Liver (tissue), 9 donors: Measurements from ENCODE around the gene POU5F1. TPM values are rescaled to one million over a fixed set of nuclear protein-coding genes. Genes with fewer than 3 reads are reported as not detected.

Source experiments
- DNase-seq: peaks from one replicate; pipeline ENCODE4 v3.0.0-alpha.2; 2017; ENCODE audit warnings: low spot score
- H3K27ac ChIP-seq, 2 donors: one replicate each; pipeline ENCODE4 v1.7.0; 2013; ENCODE audit warnings: inconsistent platforms in 2 of 2, low read length in 2 of 2, control low read depth in 1 of 2, low read depth in 1 of 2, mild to moderate bottlenecking in 1 of 2
- H3K27me3 ChIP-seq, 4 donors: one replicate each; pipeline versions ENCODE4 v1.6.1 to v1.7.0; 2013; ENCODE audit warnings: low read length in 3 of 4, inconsistent platforms in 1 of 4, mild to moderate bottlenecking in 1 of 4, moderate library complexity in 1 of 4; ENCODE audit not compliant: control insufficient read depth in 4 of 4, insufficient read depth in 4 of 4
- H3K36me3 ChIP-seq, 4 donors: one replicate each; pipeline versions ENCODE4 v1.6.1 to v1.7.0; 2013; ENCODE audit warnings: low read length in 3 of 4, mild to moderate bottlenecking in 3 of 4, low read depth in 1 of 4, moderate library complexity in 1 of 4; ENCODE audit not compliant: control insufficient read depth in 4 of 4, insufficient read depth in 3 of 4
- H3K4me1 ChIP-seq, 4 donors: one replicate each; pipeline versions ENCODE4 v1.6.1 to v1.7.0; 2013; ENCODE audit warnings: low read length in 3 of 4, mild to moderate bottlenecking in 3 of 4, moderate library complexity in 1 of 4; ENCODE audit not compliant: control insufficient read depth in 4 of 4, insufficient read depth in 4 of 4
- H3K4me3 ChIP-seq, 3 donors: one replicate each; pipeline versions ENCODE4 v1.6.1 to v1.7.0; 2013; ENCODE audit warnings: low read length in 3 of 3, control low read depth in 1 of 3, low read depth in 1 of 3, mild to moderate bottlenecking in 1 of 3
- H3K9ac ChIP-seq, 2 donors: one replicate each; pipeline ENCODE4 v1.7.0; 2013; ENCODE audit warnings: low read length in 2 of 2, mild to moderate bottlenecking in 2 of 2, moderate library complexity in 2 of 2, control low read depth in 1 of 2, low read depth in 1 of 2
- H3K9me3 ChIP-seq, 4 donors: one replicate each; pipeline versions ENCODE4 v1.6.1 to v1.7.0; 2013; ENCODE audit warnings: low read length in 3 of 4; ENCODE audit not compliant: control insufficient read depth in 4 of 4
- FOXA1 ChIP-seq: IDR thresholded peaks from 2 replicates; pipeline ENCODE4 v1.6.1; 2016; ENCODE audit warnings: antibody characterized with exemption
- FOXA2 ChIP-seq: IDR thresholded peaks from 2 replicates; pipeline ENCODE4 v1.6.1; 2016; ENCODE audit warnings: antibody characterized with exemption
- HNF4A ChIP-seq, 2 donors: conservative IDR thresholded peaks; 2 replicates each; pipeline ENCODE4 v1.6.1; 2016; ENCODE audit warnings: antibody characterized with exemption in 2 of 2, mild to moderate bottlenecking in 2 of 2
- HNF4G ChIP-seq: IDR thresholded peaks from 2 replicates; pipeline ENCODE4 v1.6.1; 2016; ENCODE audit warnings: antibody characterized with exemption
- JUND ChIP-seq, 2 donors: IDR thresholded peaks; 2 replicates each; pipeline ENCODE4 v1.6.1; 2016; ENCODE audit warnings: antibody characterized with exemption in 2 of 2
- NR2F2 ChIP-seq: IDR thresholded peaks from 2 replicates; pipeline ENCODE4 v1.6.1; 2016; ENCODE audit warnings: antibody characterized with exemption
- RAD21 ChIP-seq, 2 donors: IDR thresholded peaks; 2 replicates each; pipeline ENCODE4 v1.6.1; 2016; ENCODE audit warnings: antibody characterized with exemption in 2 of 2, mild to moderate bottlenecking in 2 of 2
- SP1 ChIP-seq: IDR thresholded peaks from 2 replicates; pipeline ENCODE4 v1.6.1; 2018; ENCODE audit warnings: antibody characterized with exemption, mild to moderate bottlenecking
- TAF1 ChIP-seq: conservative IDR thresholded peaks from 2 replicates; pipeline ENCODE4 v1.6.1; 2016; ENCODE audit warnings: antibody characterized with exemption, mild to moderate bottlenecking
- YY1 ChIP-seq: IDR thresholded peaks from 2 replicates; pipeline ENCODE4 v1.6.1; 2016; ENCODE audit warnings: antibody characterized with exemption, mild to moderate bottlenecking
- ZBTB33 ChIP-seq: IDR thresholded peaks from 2 replicates; pipeline ENCODE4 v1.6.1; 2016; ENCODE audit warnings: antibody characterized with exemption
- WGBS: extraction: QIAGEN DNeasy Blood & Tissue Kit; methylation state at CpG from one replicate; pipeline ENCODE4 v1.1.7; 2013; 5-methylcytosine and 5-hydroxymethylcytosine counted together
- polyA plus RNA-seq, 2 donors: library from polyadenylated mRNA; stranded (reverse) in 1 of 2; unstranded in 1 of 2; fragments of 200-250 nt in 1 of 2; fragments of >200 nt in 1 of 2; fragmentation: Nextera tagmentation in 1 of 2; extraction: Ambion mirVana in 1 of 2; gene quantifications; one replicate each; pipeline versions ENCODE4 v1.2.1 to v1.2.3, GENCODE V29; 2013 to 2015
- total RNA-seq, 2 donors: library from RNA; depleted of rRNA; stranded (reverse); fragments of >200 nt; gene quantifications; one replicate each; pipeline ENCODE4 v1.2.3, GENCODE V29; 2014
- TF ChIP-seq, protein P1 (sequence below): IDR thresholded peaks from 2 replicates; pipeline ENCODE4 v1.6.1; 2016; ENCODE audit warnings: antibody characterized with exemption, mild to moderate bottlenecking
- TF ChIP-seq, protein P2 (sequence below): fragments of 150-350 bp; IDR thresholded peaks from 2 replicates; pipeline ENCODE4 v1.5.1; 2017; ENCODE audit warnings: improper control_type of control experiment, low read depth, low read length; ENCODE audit not compliant: missing input control
- donor health status: healthy.
- donor health status: healthy.
- donor health status: healthy.
- donor health status: healthy.
- donor health status: healthy.

Gene POU5F1
- total and polyA plus RNA-seq, 4 donors = 0.32 to 3.2 TPM; not detected in 2

DNA sequence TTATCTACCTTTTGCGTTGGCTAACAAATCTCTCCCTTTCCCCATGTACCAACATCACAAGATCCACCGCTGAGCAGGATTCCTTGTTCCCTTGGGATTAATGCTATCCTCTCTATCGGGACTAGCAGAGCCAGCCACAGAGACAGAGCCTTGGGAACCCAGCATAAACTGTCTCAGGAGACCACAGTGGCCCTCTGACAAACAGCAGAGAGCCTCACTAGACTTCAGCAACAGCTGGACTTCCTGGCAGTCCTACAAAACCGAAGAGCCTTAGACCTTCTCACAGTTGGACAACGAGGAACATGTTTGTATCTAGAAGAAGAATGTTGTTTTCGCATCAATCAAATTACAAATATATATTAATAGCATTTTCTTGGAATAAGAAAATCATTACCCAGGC, 39.6 kb upstream of the POU5F1 start:
- Histone ChIP-seq H3K4me1 (peaks cover 0 to 17% (median 6%) of the 10 kb centered on the region in 4 donors), H3K9ac (no peak overlapping the region), H3K9me3 (no peaks in the 10 kb centered on the region), H3K27ac (no peak overlapping the region), H3K36me3 (no peaks in the 10 kb centered on the region), H3K27me3 (no peaks in the 10 kb centered on the region), H3K4me3 (no peak overlapping the region)
- WGBS = 40% methylated on average over 6 of the region's 6 CpGs
- no peak for DNase-seq
- TF ChIP-seq FOXA2 (no peak), HNF4G (no peak), FOXA1 (no peak), HNF4A (conservative IDR thresholded peaks at IDR 0.05) (no peak), TAF1 (no peak)
- TF ChIP-seq, protein P1, sequence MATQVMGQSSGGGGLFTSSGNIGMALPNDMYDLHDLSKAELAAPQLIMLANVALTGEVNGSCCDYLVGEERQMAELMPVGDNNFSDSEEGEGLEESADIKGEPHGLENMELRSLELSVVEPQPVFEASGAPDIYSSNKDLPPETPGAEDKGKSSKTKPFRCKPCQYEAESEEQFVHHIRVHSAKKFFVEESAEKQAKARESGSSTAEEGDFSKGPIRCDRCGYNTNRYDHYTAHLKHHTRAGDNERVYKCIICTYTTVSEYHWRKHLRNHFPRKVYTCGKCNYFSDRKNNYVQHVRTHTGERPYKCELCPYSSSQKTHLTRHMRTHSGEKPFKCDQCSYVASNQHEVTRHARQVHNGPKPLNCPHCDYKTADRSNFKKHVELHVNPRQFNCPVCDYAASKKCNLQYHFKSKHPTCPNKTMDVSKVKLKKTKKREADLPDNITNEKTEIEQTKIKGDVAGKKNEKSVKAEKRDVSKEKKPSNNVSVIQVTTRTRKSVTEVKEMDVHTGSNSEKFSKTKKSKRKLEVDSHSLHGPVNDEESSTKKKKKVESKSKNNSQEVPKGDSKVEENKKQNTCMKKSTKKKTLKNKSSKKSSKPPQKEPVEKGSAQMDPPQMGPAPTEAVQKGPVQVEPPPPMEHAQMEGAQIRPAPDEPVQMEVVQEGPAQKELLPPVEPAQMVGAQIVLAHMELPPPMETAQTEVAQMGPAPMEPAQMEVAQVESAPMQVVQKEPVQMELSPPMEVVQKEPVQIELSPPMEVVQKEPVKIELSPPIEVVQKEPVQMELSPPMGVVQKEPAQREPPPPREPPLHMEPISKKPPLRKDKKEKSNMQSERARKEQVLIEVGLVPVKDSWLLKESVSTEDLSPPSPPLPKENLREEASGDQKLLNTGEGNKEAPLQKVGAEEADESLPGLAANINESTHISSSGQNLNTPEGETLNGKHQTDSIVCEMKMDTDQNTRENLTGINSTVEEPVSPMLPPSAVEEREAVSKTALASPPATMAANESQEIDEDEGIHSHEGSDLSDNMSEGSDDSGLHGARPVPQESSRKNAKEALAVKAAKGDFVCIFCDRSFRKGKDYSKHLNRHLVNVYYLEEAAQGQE = no peak

- no peaks in the 10 kb centered on the region for H3K27me3 ChIP-seq
- TF ChIP-seq YY1 (no peak), JUND (IDR thresholded peaks at IDR 0.05) (no peak), HNF4G (peak; percentile 69), HNF4A (conservative IDR thresholded peaks at IDR 0.05) (peak; percentile 33 to 90), ZBTB33 (no peak), RAD21 (IDR thresholded peaks at IDR 0.05) (no peak), NR2F2 (no peak), SP1 (peak; percentile 64)
- TF ChIP-seq, protein P2, sequence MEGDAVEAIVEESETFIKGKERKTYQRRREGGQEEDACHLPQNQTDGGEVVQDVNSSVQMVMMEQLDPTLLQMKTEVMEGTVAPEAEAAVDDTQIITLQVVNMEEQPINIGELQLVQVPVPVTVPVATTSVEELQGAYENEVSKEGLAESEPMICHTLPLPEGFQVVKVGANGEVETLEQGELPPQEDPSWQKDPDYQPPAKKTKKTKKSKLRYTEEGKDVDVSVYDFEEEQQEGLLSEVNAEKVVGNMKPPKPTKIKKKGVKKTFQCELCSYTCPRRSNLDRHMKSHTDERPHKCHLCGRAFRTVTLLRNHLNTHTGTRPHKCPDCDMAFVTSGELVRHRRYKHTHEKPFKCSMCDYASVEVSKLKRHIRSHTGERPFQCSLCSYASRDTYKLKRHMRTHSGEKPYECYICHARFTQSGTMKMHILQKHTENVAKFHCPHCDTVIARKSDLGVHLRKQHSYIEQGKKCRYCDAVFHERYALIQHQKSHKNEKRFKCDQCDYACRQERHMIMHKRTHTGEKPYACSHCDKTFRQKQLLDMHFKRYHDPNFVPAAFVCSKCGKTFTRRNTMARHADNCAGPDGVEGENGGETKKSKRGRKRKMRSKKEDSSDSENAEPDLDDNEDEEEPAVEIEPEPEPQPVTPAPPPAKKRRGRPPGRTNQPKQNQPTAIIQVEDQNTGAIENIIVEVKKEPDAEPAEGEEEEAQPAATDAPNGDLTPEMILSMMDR = no peak
- no peak for DNase-seq
- no peaks in the 10 kb centered on the region for H3K36me3 ChIP-seq
- H3K4me3 ChIP-seq = no peak overlapping the region
- 40% methylated on average over 2 of the region's 2 CpGs for WGBS
- no peak overlapping the region for H3K27ac ChIP-seq
- H3K4me1 ChIP-seq = peaks cover 0 to 25% (median 6%) of the 10 kb centered on the region in 4 donors
- H3K9ac ChIP-seq = no peak overlapping the region
- H3K9me3 ChIP-seq = no peaks in the 10 kb centered on the region
Observed at GRCh38 chr6:31209137-31209536, 38.7 kb upstream of the POU5F1 start.
